GM19452 (cell line): ENCODE data around the gene SOS1.
A peak's percentile ranks its signal among the peaks of the same experiment; 100 is the strongest.
"Not testable (repeated sequence)": the region's sequence is repeated elsewhere in the genome, so short reads cannot be mapped to it uniquely, and the experiment has no call there.

Experiments used
- ATAC-seq: cut with Tn5 transposase; IDR thresholded peaks from one replicate; pipeline ENCODE4 v1.9.1; 2021; ENCODE audit not compliant: unreplicated experiment

SOS1 gene

GRCh38 chr2:38977047-38977446, 143.8 kb downstream of the SOS1 start:
- ATAC-seq: no peak

GRCh38 chr2:38975042-38975441, 145.8 kb downstream of the SOS1 start:
- ATAC-seq: no peak

GRCh38 chr2:38973266-38973665, 147.6 kb downstream of the SOS1 start:
- ATAC-seq: no peak

GRCh38 chr2:38971377-38971776, 149.5 kb downstream of the SOS1 start:
- no peak for ATAC-seq

- no peak for ATAC-seq
These were observed 152.8 kb downstream of the SOS1 start for GRCh38 chr2:38968021-38968420.

- no peak for ATAC-seq
These were observed 154.2 kb downstream of the SOS1 start for GRCh38 chr2:38966678-38967077.

GRCh38 chr2:38966006-38966405, 154.8 kb downstream of the SOS1 start:
- no peak for ATAC-seq

GRCh38 chr2:38960609-38961320, 160.1 kb downstream of the SOS1 start:
- ATAC-seq: no peak

GRCh38 chr2:38959938-38960608, 160.8 kb downstream of the SOS1 start:
- ATAC-seq: peak; percentile 80

GRCh38 chr2:38959466-38959865, 161.4 kb downstream of the SOS1 start:
- ATAC-seq: no peak

GRCh38 chr2:38957972-38958371, 162.9 kb downstream of the SOS1 start:
- no peak for ATAC-seq

- ATAC-seq: no peak
These were observed 169.1 kb downstream of the SOS1 start for GRCh38 chr2:38951766-38952165.

- ATAC-seq: no peak
These were observed 171.9 kb downstream of the SOS1 start for GRCh38 chr2:38948995-38949394.

GRCh38 chr2:38948387-38948882, 172.4 kb downstream of the SOS1 start:
- ATAC-seq: no peak

- no peak for ATAC-seq
These were observed 173.3 kb downstream of the SOS1 start for GRCh38 chr2:38947241-38948239.

- no peak for ATAC-seq
These were observed 174.9 kb downstream of the SOS1 start for GRCh38 chr2:38945911-38946310.

- no peak for ATAC-seq
These were observed 175.5 kb downstream of the SOS1 start for GRCh38 chr2:38945372-38945771.

GRCh38 chr2:38943784-38944183, 177.1 kb downstream of the SOS1 start:
- no peak for ATAC-seq

- ATAC-seq: no peak
These were observed 180.1 kb downstream of the SOS1 start for GRCh38 chr2:38940746-38941145.

- ATAC-seq: no peak
These were observed 183.3 kb downstream of the SOS1 start for GRCh38 chr2:38937548-38937947.

- not testable (repeated sequence) for ATAC-seq
These were observed 184.3 kb downstream of the SOS1 start for GRCh38 chr2:38936516-38936915.
